Measurements from ENCODE around the gene TENM3.

TENM3 gene

DNA sequence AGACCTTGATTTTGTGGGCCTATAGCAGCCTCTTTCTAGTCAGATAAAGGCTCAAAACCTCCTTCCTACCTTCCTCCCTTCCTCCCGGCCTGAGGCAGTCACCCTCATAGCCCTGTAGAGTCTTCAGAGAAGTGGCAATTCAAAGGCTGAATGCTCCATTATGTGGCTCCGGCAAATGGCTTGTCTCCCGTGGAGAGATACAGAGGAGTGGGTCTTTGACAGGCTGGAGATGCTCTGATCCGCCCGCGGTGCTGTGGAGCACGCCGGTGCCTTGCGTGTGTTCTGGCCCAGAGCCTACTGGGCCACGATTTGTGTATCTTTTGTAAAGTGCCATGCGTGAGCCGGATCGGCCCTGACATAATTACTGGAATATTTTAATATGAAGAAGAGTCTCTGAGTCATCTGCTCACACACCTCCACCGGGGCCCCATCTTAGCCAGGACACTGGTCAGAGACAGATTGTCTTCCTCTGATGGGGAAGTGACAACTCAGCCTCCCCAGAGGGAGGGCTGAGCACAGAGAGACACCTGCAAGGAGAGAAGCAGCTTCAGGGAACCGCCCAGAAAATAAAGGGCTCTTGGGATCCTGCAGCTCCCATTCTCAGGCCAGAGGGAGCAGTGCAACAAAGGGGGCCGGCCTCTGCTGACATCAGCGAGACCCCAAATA is 585.3 kb downstream of the TENM3 start:
- H3K9ac ChIP-seq (ENCODE audit: low read length) = no peak overlapping the region
- no peak overlapping the region for H3K4me3 ChIP-seq (ENCODE audit: low read depth, low read length, poor library complexity, severe bottlenecking)
- no peaks in the 10 kb centered on the region for H3K79me2 ChIP-seq (ENCODE audit: insufficient read depth, low read length)
- no peaks in the 10 kb centered on the region for H3K4me1 ChIP-seq (ENCODE audit: insufficient read depth, low read length, severe bottlenecking)
- H3K9me2 ChIP-seq (ENCODE audit: low read depth, low read length) = no peaks in the 10 kb centered on the region
- no peak overlapping the region for H3K4me2 ChIP-seq (ENCODE audit: low read length)
- no peaks in the 10 kb centered on the region for H3F3A ChIP-seq (ENCODE audit: insufficient read depth, low read length)
- no peaks in the 10 kb centered on the region for H3K27me3 ChIP-seq (ENCODE audit: insufficient read depth, low read length)
- no peak for TF ChIP-seq EZH2 (IDR thresholded peaks at IDR 0.05; ENCODE audit: borderline replicate concordance, low read length)
- TF ChIP-seq, protein P1, sequence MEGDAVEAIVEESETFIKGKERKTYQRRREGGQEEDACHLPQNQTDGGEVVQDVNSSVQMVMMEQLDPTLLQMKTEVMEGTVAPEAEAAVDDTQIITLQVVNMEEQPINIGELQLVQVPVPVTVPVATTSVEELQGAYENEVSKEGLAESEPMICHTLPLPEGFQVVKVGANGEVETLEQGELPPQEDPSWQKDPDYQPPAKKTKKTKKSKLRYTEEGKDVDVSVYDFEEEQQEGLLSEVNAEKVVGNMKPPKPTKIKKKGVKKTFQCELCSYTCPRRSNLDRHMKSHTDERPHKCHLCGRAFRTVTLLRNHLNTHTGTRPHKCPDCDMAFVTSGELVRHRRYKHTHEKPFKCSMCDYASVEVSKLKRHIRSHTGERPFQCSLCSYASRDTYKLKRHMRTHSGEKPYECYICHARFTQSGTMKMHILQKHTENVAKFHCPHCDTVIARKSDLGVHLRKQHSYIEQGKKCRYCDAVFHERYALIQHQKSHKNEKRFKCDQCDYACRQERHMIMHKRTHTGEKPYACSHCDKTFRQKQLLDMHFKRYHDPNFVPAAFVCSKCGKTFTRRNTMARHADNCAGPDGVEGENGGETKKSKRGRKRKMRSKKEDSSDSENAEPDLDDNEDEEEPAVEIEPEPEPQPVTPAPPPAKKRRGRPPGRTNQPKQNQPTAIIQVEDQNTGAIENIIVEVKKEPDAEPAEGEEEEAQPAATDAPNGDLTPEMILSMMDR (IDR thresholded peaks at IDR 0.05; ENCODE audit: low read length) = no peak
- H2AFZ ChIP-seq (ENCODE audit: low read length) = no peak overlapping the region
- H4K20me1 ChIP-seq (ENCODE audit: insufficient read depth, low read length) = no peaks in the 10 kb centered on the region
- H3K9me3 ChIP-seq (ENCODE audit: low read length) = no peaks in the 10 kb centered on the region
- H3K27ac ChIP-seq (ENCODE audit: low read depth, low read length, poor library complexity, severe bottlenecking) = no peak overlapping the region
- H3K36me3 ChIP-seq (ENCODE audit: insufficient read depth, low read length) = no peaks in the 10 kb centered on the region

- TF ChIP-seq, protein P1 (IDR thresholded peaks at IDR 0.05; ENCODE audit: low read length) = no peak
- TF ChIP-seq EZH2 (IDR thresholded peaks at IDR 0.05; ENCODE audit: borderline replicate concordance, low read length) = no peak
- Histone ChIP-seq H3K4me1 (ENCODE audit: insufficient read depth, low read length, severe bottlenecking) (no peaks in the 10 kb centered on the region), H3K27ac (ENCODE audit: low read depth, low read length, poor library complexity, severe bottlenecking) (no peak overlapping the region), H3K9me2 (ENCODE audit: low read depth, low read length) (no peaks in the 10 kb centered on the region), H3K27me3 (ENCODE audit: insufficient read depth, low read length) (no peaks in the 10 kb centered on the region), H3K9me3 (ENCODE audit: low read length) (no peaks in the 10 kb centered on the region), H3K4me2 (ENCODE audit: low read length) (no peak overlapping the region), H3K4me3 (ENCODE audit: low read depth, low read length, poor library complexity, severe bottlenecking) (no peak overlapping the region), H4K20me1 (ENCODE audit: insufficient read depth, low read length) (no peaks in the 10 kb centered on the region), H2AFZ (ENCODE audit: low read length) (no peak overlapping the region), H3K79me2 (ENCODE audit: insufficient read depth, low read length) (no peaks in the 10 kb centered on the region), H3K9ac (ENCODE audit: low read length) (no peak overlapping the region), H3K36me3 (ENCODE audit: insufficient read depth, low read length) (no peaks in the 10 kb centered on the region), H3F3A (ENCODE audit: insufficient read depth, low read length) (no peaks in the 10 kb centered on the region)
Observed at GRCh38 chr4:182829196-182829595, 586.0 kb downstream of the TENM3 start.

DNA sequence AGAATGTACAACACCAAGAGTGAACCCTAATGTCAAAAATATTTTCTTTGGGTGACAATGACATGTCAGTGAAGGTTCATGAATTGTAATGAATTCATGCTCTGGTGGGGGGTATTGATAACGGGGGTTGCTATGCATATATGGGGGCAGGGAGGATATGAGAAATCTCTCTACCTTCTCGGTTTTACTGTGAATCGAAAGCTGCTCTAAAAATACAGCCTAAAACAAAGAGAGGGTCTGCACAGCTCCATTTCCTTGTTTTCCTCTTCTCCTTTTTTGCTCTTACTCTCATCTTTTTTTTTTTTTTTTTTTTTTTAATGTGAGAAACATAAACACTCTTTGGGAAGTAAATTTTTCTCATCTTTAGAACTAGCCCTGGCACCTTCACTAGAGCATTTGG is 588.2 kb downstream of the TENM3 start:
- Histone ChIP-seq H3K27ac (ENCODE audit: low read depth, low read length, poor library complexity, severe bottlenecking) (no peak overlapping the region), H3K27me3 (ENCODE audit: insufficient read depth, low read length) (no peaks in the 10 kb centered on the region), H3K79me2 (ENCODE audit: insufficient read depth, low read length) (no peaks in the 10 kb centered on the region), H3K9ac (ENCODE audit: low read length) (no peak overlapping the region), H4K20me1 (ENCODE audit: insufficient read depth, low read length) (no peaks in the 10 kb centered on the region), H3K4me2 (ENCODE audit: low read length) (no peak overlapping the region), H3K4me1 (ENCODE audit: insufficient read depth, low read length, severe bottlenecking) (no peaks in the 10 kb centered on the region), H3K9me2 (ENCODE audit: low read depth, low read length) (no peaks in the 10 kb centered on the region), H3K9me3 (ENCODE audit: low read length) (no peaks in the 10 kb centered on the region), H2AFZ (ENCODE audit: low read length) (no peak overlapping the region), H3K36me3 (ENCODE audit: insufficient read depth, low read length) (no peaks in the 10 kb centered on the region), H3K4me3 (ENCODE audit: low read depth, low read length, poor library complexity, severe bottlenecking) (no peak overlapping the region), H3F3A (ENCODE audit: insufficient read depth, low read length) (no peaks in the 10 kb centered on the region)
- TF ChIP-seq EZH2 (IDR thresholded peaks at IDR 0.05; ENCODE audit: borderline replicate concordance, low read length) = no peak
- TF ChIP-seq, protein P1 (IDR thresholded peaks at IDR 0.05; ENCODE audit: low read length) = no peak
